A375 (cell line): ENCODE measurements around the gene SPDYA. TPM values are rescaled to one million over a fixed set of nuclear protein-coding genes. Genes with fewer than 3 reads are reported as not detected.

Experiments
- total RNA-seq: library from RNA; depleted of rRNA; stranded (reverse); fragments of >200 nt; shearing (Covaris generic); gene quantifications from 2 replicates; pipeline ENCODE4 v1.2.3, GENCODE V29; 2014; rRNA removed

The SPDYA gene
- 0.49 and 1.6 TPM in 2 replicates for total RNA-seq

GRCh38 chr2:28810384-28811285, at the start of gene SPDYA:
TSS of gene SPDYA (plus strand) at chr2:28810834. CDS start at chr2:28816015, 5,181 bp downstream.

GRCh38 chr2:28870146-28870891, 59.7 kb downstream of the SPDYA start, which contains the start of gene TRMT61B:
TSS of gene TRMT61B (minus strand) at chr2:28870309. CDS start at chr2:28870277, 32 bp downstream.

GRCh38 chr2:28894470-28895188, 84.0 kb downstream of the SPDYA start, which contains the start of gene WDR43:
TSS of gene WDR43 (plus strand) at chr2:28894667. CDS start at chr2:28894699, 32 bp downstream.

Other genes starting within 250 kb of the SPDYA start
- 67.7 and 82.4 TPM in 2 replicates for gene PPP1CB, start 59.0 kb upstream of the SPDYA start, total RNA-seq
- 14.0 and 14.6 TPM in 2 replicates for gene TRMT61B, start 59.5 kb downstream of the SPDYA start, total RNA-seq
- 106 and 151 TPM in 2 replicates for gene WDR43, start 83.8 kb downstream of the SPDYA start, total RNA-seq
- gene TOGARAM2, start 170.5 kb downstream of the SPDYA start, total RNA-seq = 0.08 TPM in 1 of 2 replicates, not detected in the other